GM21576 (cell line): Measurements from ENCODE around the gene CFAP157.

ENCODE experiments used
- ATAC-seq: cut with Tn5 transposase; IDR thresholded peaks from one replicate; pipeline ENCODE4 v1.9.1; 2021; ENCODE audit warnings: mild to moderate bottlenecking, moderate library complexity; ENCODE audit not compliant: unreplicated experiment

The CFAP157 gene

DNA sequence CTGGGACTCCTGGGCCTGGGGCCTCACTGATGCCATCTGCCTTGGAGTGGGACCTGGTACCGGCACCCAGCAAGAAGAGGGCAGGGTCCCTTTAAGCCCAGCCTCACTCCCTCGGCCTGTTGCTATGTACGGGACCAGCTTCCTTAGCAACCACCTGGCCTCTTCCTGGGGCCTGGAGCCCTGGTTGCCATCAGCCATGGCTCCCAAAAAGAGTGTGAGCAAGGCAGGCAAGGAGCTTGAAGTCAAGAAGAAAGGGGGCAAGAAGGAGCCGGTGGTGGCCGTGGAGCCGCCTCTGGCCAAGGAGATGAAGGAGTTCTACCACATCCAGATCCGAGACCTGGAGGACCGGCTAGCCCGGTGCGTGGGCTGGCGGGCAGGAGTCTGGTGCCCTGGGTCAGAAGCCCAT lies at the start of gene CFAP157:
Gene CFAP157, plus strand, starts transcription at position 153 of the 406 bp plus-strand sequence. Its CDS starts 44 bp downstream, at position 197.
- ATAC-seq, result no peak

DNA sequence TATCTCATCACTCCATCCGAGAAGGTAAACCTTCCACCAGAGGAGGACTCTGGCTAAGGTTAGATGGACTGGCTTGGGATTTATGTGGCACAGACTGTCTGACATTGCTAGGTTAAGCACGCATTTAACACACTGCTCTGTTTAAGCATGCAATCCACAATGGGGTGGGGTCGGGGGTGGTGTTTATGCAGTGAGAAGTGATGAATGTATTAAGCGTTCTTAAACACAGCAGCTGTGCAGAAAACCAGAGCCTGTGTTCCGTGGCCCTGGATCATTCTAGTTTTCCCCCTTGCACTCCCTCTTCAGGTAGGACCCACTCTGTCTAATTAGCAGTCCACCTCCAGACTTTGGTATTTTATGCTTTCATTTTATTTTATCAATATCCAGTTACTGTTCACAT lies 48.4 kb upstream of the CFAP157 start:
- ATAC-seq, result no peak

DNA sequence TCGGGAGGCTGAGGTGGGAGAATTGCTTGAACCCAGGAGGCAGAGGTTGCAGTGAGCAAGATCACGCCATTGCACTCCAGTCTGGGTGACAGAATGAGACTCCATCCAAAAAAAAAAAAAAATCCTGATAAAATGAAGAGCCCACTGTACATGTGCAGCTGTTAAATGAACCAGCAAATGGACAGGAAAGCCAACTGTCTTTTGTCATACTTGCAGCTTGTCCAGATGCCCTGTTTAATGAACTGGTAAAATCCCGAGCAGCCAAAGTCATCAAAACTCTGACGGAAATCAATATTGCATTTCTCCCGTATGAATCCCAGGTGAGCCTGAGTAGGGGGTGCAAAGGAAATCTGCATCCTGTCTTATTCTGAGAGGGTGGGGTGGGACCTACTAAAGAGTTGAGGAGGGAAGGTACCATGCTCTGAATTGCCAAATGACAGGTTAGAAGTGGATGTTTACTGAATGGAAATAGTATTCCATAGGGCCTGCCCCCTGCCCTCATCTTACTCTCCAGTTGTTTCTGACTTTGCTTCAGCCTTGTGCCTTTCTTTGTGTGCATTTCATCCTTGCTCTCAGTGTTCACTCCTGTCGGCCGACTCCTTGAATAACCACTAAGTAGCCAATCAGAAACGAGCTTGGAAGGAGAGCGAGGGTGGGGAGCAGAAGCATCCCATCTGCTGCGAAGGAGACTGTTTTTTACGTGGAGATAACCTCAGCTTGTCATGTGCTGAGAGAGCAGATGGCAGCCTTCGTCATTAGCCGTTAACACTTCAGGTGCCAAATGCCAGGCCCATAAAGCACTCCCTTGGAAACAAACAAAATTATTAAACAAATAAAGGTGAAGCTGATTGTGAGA lies 45.7 kb upstream of the CFAP157 start:
- ATAC-seq, result no peak

DNA sequence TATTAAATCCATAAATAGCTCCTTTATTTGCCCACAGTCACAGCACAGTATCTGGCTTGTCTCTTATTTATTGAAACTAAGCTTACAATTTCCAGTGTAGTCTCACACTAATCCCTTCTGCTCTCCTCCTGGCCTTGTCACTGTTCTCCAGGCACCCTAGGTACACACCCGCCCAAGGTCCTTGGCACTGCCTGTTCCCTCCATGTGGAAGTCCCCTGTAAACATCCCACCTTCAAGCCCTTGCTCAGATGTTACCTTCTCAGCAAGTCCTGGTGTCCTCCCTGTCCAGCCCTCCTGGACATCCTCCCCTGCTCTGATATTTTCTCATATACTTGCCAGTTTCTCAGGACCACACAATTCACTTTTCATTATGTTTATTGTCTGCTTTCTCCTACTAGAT lies 44.2 kb upstream of the CFAP157 start:
- ATAC-seq, result no peak

DNA sequence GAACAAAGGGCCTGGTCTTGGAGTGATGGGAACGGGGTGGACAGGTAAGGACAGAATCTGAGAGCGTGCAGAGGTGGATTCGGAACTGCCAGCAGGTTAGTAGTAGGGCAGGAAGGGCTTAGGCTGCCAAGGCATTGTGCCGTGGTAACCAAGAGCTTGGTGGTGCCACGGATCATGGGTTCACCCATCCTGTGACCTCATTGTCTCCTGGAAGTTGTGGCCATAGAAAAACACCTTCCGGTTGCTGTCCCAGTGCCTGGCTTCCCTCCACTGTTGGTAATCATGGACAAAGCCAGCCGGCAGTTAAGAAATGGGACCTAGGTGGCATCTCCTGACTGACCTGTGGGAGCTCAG lies 42.5 kb upstream of the CFAP157 start:
- ATAC-seq, result no peak

DNA sequence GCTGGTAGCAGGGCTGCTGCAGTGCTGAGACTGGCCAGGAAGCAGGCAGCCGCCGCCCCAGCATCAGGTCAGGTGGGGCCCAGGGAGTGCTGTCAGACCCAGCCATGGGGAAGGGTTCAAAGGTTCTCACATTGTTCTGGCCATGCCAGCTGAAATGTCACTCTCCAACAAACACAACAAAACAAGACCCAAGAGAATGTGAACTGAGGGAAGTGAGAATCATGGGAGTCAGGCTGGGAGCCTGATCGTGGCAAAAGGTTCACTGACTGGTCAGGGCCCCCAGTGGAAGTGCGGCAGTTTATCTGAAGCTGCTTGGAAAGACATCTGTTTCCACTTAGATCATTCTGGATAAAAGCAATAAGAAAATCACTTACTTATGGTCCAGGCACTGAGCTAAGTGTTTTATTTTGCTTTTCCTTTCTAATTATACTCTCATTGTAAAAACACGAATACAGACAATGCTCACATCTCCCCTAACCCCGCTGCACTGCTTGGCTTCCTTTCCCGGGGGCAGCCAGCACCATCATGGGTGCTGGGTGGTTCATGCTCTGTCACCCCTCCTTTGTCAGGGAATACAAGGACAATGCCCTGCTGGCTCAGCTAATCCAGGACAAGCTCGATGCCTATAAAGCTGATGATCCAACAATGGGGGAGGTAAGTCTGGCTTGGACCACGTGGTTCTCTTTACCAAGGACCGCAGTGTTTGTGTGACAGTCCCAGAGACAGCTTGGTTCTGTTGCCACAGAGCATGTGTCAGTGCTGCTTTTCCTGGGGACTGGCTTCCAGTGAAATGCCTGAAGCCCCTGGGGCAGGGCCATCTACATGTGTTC lies 41.9 kb upstream of the CFAP157 start:
- no peak for ATAC-seq

DNA sequence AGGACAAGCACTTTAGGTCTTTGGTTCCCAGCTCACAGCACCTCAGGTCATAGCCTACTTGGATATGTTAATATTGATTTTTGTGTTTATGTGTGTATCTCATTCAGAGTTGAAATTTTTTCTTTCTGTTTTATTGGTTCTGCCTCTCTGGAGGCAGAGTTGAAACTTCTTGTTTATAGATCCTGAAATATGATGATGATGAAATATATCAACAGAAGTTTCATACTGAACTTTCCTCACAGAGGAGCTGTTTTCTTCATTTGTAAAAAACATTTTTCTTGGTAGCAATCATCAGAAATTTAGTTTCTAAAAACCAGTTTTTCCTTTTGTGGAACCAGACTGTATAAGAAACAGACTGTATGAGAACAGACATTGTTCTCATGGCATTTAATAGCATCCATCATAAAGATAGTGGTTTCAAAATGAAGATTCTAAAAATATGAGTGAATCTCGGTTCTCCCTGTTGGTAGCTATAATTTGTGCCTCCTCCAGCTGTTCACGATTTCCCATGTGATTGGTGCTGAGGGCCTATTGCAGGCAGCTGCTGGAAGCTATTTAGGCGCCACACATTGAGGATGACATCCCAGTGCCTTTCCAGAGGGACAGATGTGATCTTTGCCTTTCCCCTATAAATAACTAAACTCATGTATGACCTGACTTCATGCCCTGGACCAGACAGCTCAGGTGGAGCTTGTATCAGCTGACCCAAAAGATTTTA lies 39.5 kb upstream of the CFAP157 start:
- ATAC-seq, result no peak

DNA sequence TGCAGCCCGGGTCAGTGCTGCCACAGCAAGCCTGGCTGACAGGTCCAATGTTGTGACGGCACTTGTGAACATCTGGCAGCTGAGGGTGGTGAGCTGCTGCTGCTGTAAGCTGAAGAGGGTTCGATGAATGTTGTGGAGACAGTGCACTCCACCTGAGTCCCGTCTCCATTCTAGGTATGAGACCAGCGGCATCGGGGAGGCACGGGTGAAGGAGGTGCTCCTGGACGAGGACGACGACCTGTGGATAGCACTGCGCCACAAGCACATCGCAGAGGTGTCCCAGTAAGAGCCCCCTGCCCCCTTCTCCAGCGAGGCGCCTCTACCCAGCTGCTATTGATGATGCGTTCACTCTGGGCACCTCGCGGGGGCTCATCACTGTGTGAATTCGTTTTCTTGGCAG lies 38.9 kb upstream of the CFAP157 start:
- no peak for ATAC-seq

DNA sequence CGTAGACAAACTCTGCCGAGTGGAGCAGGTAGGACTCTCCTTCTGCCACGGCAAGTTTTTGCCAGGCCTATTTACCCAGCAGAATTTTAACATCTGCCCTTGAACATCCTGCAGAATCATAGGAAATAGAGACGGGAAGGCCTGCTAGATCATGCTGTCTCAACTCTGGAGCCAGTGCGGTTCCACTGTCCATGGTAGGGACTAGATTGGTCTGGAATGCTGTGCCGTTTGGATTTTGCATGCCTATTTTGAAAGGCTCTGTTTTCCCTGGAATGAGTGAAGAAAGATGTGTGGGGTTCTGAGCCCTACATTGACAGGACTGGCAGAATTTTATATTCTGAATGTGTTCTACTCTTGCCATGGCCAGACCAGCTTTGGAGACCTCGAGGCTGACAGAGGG lies 33.6 kb upstream of the CFAP157 start:
- ATAC-seq, result no peak

DNA sequence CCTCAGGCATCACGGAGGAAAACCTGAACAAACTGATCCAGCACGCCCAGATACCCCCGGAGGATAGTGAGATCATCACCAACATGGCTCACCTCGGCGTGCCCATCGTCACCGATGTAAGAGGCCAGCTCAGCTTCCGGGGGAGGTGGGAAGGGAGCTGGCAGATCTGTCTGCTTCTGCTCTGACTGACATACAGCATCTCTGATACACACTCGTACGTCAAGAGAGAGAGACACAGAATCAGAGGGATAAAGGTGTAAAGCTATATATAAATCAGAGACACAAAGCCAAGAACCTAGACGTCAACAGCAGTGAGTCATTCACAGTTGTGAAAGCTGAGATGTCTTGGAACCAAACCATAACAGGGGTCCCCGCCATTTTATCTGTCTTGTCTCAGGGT lies 30.1 kb upstream of the CFAP157 start:
- ATAC-seq, result no peak

DNA sequence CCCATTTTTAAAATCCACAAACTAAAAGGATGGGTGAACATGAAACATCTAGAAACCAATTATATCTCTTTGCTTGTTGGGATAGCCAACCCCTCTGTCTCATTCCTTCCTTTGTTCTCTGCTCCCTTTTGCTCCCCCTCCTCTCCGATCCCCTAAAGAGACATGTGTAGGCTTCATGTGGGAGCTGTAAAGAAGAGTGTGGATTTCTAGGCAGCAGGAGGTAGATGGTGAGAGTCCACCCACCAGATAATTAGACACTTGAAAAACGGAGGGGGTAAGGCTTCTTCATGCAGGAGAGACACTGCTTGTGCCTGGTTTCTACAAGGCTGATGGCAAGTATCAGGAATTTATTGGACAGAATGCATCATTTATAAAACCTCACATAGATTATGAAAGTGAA lies 27.3 kb upstream of the CFAP157 start:
- no peak for ATAC-seq

DNA sequence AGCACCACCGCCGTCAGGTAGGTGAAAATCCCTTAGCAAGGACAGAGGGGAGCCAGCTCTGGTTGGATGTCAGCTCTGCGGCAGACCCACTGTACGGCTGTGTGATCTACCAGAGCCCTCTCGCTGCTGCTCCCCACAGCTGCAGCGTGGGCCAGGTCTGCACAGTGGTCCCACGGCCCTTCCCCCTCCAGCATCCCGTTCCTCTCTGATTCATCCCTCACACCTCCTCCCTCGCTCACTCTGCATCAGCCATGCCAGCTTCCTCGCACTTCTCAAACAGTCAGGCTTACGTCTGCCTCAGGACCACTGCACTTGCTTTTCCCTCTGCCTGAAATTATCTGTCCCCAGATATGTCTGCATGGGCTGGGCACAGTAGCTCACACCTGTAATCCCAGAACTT lies 26.6 kb upstream of the CFAP157 start:
- ATAC-seq, result no peak

DNA sequence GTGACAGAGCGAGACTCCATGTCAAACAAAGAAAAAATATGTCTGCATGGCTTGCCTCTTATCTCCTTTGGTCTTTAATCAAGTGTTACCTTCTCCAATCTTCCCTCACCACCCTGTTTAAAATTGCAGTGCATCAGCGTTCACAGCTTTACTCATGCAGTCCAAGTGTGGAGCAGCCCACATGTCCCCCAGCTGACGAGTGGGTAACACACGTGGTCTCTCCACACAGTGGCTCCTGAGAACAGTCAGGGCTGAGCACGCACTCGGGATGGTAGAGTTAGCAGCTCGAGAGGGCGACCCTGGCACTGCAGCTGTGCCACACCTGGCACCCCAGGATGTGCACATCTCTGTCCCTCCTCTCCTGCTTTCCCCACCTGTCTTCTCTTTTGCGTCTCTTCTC lies 25.9 kb upstream of the CFAP157 start:
- no peak for ATAC-seq

DNA sequence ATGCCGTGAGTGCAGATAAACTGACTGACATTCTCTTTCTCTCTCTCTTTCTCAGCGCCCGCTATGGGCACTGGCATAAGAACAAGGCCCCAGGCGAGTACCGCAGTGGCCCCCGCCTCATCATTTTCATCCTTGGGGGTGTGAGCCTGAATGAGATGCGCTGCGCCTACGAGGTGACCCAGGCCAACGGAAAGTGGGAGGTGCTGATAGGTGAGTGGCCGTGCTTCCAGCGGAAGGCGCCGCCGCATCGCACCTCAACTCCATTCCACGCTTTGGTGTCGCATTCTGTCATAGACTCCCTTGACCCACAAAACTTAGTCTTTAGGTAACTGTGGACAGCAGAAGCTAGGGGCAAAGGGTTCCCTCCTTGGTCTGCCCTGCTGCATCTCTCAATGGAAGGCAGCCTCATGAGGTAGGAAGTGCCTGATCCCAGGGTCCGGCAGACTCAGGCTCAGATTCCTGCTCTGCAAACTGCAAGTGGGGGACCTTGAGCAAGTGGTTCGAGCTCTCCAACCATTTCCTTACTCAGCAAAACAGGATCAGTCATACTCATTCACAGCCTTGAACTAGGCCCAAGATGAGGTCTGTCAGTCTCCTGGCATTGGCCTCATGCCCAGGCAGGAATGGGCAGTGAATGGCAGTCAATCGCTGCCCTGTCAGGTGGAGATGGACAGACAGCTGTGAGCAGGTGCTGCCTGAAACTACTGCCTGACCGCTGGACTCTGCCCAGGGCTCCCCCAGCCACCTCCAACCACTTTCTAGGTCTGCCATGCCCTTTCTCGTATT lies 24.2 kb upstream of the CFAP157 start:
- no peak for ATAC-seq

DNA sequence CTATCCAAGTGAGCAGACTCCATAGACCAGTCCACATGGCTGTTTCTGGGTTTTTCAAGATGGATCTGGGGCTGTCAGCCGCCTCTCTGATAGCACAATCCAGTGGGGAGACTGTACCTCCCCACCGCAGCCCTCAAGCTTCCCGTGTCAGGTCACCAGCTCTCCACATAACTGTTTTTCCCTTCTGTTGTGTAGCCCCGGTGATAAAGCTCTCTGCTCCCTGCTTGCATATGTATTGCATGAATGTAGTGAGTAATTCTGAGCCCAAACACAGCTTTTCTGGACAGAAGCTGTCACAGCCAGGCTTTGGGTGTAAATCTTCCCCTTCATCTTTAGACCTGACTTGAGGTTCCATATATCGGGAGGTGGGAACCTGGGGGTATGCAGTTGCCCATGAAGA lies 23.1 kb upstream of the CFAP157 start:
- no peak for ATAC-seq

DNA sequence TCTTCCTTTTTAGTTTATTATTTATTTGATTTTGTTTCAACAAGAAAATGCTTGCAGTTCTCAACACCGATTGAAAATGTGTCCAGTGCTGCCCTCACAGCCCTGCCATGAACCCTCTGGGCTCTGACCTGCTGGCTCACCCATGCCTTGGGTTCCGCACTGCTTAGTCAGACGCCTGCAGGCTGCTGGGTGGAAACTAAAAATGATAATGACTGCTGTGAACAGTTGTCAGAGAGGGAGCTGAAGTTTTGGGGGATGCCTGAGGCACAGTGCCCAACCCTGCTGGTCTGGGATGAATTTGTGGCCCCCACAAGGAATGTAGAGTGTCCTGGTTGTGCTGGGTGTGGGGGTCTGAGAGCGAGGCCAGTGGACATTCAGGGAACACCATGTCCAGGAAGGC lies 22.2 kb upstream of the CFAP157 start:
- no peak for ATAC-seq

DNA sequence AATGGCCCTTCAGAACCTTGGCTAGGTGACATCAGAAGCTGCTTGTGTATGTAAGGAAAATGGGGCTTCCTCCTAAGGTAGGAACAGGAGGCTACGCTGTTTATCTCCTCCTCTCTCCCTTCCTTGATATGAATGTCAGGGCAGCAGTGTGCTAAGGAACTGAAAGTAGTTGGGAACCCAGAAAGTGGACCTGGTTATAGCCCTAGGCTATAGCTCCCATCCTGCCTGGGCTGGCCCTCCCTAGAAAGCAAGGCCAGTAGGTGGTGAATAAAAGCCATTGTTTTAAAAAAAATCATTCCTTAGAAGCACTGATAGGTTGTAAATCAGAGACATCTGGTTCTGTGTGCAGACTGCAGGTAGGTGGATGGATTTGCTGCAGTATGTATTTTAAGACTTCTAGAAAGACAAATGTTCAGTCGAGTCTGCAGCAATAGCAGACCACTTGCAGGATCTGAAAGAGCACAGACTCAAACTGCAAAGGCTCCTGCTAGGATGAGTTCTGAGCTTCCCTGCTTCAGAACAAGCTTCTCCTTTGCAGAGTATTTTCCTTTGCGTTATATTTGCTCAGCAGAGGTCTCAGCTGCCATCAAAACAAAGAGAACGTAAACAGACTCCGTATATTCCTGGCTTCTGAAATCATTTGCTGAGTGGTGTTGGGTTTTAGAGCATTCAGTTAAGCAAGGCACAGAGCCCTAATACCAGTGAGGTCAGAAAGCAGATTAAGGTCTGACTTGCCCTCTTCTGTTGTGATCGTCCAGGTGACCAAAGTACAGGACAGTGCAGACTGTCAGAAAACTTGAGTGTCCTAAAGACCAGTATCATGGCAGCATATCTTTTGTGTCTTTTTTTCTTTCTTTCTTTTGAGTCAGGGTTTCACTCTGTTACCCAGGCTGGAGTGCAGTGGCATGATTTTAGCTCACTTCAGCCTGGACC lies 20.1 kb upstream of the CFAP157 start:
- ATAC-seq, result no peak

DNA sequence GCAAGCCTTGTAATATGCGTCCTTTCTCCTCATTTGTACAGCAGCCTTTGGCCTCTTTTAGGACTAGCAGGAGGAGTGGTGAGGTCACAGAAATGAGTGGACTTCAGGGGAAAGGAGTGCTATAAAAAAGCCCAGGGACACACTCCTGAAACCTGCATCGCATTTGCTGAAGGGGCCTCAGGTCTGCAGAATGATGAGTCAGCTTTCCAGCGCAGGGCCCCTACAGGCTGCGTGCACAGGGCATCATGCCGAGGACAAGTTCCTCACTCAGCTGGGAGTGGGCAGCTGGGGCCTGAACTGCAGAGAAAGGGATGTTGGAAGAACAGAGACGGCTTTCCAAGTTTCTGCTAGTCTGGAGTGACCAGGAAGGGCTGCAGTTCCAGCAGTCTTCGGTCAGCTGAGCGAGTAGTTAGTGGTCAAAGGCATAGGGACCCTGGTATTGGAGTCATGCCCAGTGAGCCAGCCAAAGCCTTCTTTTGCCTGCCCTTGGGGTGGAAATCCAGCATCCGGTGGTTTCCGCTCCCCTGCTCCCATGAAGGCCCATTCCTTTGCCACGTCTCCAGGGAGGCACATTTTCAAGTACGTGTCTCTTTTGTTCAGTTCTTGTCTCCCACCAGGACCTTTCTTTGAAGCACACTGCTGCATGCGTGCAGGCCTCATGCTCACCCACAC lies 17.3 kb upstream of the CFAP157 start:
- no peak for ATAC-seq

DNA sequence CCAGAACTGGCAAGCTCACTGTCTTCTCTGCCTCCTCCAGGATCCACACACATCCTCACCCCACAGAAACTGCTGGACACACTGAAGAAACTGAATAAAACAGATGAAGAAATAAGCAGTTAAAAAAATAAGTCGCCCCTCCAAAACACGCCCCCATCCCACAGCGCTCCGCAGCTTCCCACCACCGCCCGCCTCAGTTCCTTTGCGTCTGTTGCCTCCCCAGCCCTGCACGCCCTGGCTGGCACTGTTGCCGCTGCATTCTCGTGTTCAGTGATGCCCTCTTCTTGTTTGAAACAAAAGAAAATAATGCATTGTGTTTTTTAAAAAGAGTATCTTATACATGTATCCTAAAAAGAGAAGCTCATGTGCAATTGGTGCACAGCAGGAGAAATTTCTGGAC lies 16.1 kb upstream of the CFAP157 start:
- no peak for ATAC-seq
